ENCODE results near the gene GALNS.
"Not testable (repeated sequence)": the region's sequence is repeated elsewhere in the genome, so short reads cannot be mapped to it uniquely, and the experiment has no call there.

Gene GALNS

DNA sequence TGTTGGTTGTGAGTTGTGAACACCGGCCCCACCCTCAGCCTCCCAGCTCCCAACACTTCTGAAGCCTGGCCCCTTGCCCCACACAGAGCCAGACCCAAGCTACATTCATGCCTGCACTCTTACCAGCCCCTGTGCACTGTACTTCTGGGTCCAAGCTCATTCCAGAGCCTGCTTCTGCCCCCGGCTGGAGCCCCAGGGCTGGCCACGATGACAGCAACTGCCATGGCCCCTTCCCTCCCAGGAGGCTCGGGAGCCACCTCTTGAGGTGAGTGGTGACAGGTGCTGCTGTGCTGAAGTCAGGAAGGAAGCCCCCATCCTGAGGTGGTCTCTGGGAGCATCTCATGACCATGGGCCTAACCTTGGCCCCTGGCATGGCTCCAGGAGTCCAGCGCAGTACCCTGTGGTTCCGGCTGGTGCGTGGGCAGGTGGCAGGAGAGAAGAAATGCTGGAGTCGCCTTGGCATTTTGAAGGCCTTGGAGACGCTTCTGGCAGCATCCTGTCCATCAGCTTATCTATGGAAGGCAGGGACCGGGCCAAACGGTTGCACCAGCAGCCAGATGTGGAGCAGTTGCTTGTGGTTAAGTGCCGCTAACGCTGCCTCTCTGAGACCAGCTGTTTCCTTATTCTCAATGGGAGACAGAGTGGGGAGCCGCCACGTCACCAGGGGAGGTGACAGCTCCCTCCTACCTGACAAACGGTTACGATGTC, 57.0 kb downstream of the GALNS start:
- no peak for FAIRE-seq

DNA sequence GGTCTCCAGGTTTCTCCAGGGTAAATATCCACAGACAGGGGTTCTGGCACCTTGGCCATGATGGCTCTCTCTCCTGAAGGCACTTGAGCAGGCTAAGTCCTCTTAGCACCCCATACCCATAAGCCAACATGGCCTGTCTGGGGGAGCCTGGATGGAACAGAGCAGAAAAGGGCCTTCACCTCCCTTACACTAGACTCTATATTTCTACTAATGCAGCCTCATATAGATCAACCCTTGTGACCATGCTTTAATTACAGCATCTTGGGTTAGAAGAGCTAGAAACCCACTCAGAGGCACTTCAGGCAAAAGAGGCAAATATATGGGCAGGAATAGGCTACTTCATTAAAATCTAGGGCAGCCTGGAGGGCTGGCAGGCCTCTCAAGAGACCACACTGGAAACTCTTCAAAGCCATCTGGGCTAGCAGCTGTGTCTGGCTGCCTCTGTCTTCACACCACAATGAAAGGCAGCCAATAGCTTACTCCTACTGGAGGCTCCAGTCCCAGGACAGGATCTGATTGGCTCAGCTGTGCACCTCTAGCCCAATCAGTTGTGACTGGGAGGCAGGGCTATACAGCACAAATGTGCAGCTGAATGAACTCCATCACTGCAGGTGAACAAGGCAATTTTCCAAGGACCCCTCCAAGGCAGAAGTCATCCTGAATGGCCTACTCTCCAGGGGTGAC, 57.8 kb downstream of the GALNS start:
- no peak for FAIRE-seq

DNA sequence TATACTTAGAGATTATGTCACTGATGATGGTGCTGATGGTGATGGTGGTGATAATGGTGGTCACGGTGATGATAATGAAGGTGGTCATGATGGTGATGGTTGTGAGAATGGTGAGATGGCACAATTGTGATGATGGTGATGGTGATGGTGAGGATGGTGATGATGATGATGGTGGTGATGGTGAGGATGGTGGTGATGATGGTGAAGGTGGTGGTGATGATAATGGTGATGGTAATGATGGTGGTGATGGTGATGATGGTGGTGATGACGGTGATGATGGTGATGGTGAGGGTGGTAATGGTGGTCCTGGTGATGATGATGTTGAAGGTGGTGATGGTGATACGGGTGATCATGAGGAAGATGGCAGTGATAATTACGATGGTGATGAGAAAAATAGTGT, 58.7 kb downstream of the GALNS start:
- FAIRE-seq = no peak

DNA sequence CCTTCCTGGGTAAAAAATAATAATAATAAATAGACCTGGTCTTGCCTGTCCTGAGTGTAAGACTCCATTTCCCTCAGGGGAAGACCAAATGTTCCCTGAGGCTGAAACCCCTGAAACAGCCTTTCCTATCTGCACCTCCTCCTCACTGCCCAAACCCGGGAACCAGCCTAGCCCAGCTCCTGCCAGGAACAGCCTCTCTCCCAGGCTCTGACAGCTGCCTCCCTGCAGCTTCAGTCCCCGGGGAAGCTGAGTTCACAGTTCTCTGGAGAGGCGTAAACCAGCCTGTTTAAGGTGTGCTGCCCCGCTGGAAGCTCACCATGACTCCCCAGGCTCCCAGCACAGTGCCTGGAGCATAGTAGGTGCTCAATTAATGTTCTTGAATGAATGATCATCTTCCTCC, 60.5 kb downstream of the GALNS start:
- FAIRE-seq = no peak

DNA sequence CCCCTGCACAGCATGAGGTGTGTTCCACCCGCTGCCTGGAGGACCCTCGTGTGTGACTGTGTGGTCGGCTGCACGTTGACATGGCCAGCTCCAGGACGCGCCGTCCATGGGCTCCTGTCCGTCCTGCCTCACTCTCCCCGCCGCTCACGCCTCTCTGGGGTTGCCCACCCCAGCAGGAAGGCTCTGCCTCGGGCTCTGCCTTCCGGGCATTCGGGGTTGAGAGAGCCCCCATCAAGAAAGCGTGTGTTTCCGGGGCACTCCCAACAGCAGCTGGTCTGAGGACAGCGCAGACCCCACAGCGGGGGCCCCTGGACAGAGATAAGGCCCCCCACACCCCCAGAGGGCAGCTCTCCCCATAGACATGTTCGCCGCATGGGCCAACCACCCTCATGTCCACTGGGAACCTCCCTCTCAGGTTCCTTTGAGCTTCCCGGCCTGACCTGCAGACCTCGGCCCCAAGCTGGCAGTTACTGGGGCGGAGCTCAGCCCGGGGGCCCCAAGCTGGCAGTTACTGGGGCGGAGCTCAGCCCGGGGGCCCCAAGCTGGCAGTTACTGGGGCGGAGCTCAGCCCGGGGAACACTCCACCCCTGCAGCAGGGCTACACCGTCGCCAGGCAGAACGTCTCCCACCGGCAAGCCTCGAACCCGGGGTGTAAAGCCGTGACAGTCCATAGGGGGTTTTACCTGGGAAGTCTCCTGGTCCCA, 63.3 kb downstream of the GALNS start:
- no peak for FAIRE-seq

DNA sequence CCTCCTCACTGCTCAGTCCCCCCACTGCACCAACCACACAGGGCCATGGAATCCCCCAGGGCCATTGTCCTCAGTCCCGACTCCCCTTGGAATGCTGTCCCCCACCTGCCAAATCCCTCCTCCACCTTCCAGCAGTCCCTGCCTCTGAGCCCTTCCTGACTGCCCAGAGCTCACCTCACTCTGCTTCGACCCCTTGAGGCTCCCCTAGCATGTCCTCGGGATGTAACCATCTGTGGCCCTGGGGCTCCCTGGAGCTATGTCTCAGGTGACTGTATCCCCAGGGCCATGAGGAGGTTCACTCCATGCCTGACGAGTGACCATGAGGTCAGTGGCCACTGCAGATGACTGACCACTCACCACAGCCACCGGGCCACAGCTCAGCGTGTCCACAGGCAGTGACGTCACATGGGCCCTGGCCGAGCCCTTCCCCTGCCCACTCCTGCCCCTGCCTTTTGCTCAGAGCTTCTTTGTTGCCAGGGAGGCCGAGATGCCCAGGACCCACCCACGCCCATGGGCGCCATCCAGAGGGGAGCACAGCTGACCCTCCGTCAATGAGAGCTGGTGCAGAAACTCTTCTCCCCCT, 64.0 kb downstream of the GALNS start:
- FAIRE-seq = no peak

DNA sequence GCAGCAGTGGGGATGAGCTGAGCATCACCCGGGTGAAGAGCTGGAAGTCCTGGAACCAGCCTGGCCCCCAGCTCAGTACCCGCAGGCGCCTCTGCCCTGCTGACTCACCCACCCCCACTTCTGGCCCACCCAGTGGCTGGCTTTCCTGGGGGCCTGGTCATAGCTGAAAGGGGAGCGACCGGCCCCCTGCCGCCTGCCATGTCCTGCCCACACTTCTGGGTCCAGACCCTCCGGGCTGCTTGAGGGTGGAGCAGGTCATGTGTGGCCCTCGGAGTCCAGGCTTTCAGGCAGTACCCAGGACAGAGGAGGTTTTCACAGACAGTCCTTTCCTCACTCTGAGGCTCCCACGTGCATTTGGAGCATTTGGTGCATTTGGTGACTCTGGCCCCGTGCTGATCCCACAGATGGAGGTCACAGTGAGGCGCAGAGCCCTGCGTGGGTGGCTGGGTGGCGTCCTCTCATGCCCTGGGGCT, 64.6 kb downstream of the GALNS start:
- no peak for FAIRE-seq

DNA sequence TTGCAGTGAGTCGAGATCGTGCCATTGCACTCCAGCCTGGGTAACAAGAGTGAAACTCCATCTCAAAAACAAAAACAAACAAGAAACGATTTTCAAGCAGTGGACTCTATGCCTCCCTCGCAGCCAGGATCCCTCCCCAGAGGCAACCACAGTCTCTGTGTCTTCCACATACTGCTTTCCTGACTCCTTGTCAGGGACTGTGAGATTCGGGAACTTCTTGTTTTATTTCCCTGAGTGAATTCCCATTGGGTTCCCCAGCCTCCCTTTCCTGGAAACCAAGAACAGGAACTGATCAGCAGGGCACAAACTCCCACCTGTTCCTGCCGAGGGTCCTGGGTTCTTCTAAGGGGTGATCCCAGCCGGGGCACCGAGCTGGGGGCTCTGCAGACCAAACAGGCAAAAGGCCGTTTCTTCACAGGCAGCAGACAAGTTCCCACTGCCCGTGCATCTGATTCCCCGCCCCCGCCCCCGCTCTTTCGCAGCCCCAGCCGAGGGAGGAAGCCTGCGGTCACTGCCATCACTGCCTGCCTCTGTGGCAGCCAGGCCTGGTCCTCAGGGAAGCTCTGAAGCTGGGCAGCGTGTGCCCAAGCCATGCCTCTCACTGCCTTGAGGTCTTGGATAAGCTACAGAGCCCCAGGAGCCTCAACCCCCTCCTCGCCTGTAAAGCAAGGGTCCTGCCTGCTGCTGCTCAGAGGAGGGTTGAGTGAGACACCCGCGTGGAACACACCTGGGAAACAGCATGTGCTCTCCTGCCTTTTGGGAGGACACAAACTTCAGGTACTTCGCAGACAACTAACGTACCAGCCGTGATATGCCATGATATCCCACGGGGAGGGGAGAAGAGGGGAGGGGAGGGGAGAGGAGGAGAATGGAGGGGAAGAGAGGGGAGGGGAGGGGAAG, 66.2 kb downstream of the GALNS start:
- no peak for FAIRE-seq

DNA sequence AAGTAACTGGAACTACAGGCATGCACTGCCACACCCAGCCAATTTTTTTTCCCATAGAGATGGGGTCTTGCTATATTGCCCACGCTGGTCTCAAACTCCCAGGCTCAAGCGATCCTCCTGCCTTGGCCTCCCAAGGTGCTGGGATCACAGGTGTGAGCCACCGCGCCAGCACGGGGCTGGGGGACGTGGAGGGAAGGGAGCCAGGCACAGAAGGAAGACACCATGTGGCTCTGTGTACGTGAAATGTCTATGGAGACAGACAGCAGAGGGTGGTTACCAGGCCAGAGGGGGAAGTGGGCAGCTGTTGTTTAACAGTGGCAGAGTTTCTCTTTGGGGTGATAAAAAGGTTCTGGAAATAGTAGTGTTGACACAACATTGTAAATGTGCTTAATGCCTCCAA, 67.2 kb downstream of the GALNS start:
- no peak for FAIRE-seq

DNA sequence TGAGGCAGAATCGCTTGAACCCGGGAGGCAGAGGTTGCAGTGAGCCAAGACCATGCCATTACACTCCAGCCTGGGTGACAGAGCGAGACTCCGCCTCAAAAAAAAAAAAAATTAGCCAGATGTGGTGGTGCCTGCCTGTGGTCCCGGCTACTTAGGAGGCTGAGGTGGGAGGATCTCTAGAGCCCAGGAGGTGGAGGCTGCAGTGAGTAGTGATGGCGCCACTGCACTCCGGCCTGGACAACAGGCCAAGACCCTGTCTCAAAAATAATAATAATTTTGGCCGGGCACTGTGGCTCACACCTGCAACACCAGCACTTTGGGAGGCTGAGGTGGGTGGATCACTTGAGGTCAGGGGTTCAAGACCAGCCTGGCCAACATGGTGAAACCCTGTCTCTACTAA, 68.0 kb downstream of the GALNS start:
- not testable (repeated sequence) for FAIRE-seq

DNA sequence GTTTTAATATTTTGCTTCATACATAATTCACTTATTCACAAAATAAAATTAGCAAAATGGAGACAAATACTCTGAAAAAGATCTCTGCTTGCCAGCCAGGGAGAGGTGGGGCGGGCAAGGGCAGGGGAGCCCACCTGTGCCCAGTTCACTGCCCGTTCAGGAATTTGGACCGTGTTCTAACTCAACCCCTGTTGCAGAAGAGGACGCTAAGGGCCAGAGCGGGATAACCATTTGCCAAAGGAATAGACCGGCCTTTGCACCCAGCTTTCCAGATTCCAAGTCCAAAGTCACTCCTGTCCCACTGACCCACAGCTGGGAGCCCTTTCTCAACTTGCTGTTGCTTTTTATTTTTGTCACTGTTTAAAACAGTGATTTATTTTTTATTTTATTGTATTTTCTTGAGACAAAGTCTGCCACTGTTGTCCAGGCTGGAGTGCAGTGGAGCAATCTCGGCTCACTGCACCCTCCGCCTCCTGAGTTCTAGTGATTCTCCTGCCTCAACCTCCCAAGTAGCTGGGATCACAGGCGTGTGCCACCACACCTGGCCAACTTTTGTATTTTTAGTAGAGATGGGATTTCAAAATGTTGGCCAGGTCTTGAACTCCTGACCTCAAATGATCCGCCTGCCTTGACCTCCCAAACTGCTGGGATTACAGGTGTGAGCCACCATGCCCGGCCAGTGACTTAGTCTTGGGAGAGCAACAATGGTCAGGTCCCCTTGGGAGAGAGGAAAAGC, 69.0 kb downstream of the GALNS start:
- no peak for FAIRE-seq

DNA sequence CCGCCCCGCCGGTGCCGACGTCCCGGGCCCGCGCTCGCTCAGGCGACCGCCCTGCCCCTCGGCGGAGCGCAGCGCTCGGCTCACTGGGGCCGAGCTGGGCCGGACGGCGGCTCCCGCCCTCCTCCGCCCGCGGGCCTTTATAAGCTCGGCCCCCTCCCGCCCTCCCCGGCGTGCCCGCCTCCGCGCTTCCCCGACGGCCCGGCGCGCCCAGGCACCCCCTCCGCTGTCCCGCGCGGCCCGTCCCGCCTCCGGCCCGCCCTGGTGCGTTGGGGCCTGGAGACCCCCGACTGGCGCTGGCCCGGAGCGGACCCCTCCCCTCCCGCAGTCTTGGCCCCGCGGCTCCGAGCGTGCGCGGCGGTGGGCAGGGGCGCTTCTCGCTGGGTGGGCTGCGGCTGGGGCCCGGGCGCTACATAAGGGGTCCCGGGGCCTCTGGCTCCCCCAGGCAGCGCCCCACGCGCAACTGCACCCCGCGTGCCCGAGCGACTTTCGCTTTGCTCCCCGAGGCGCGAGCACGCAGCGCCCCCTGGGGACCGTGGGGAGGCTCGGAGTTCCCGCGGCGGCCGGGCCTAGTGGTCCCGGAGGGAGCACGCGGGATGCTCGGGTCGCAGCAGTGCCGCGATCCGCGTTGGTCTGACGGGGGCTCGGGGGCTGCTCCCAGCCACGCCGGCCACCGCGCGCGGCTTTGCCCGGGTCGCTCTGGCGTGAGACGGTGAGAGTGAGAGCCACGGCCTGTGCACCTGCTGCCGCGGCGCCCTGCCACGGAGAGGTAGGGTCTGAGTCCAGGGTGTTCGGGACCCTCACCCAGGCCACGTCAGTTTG, 71.4 kb downstream of the GALNS start, which contains the start of gene PIEZO1:
Gene PIEZO1, minus strand, starts transcription at position 115 of the 819 bp plus-strand sequence. CDS start 256 bp downstream, outside the sequence.
- FAIRE-seq = no peak

DNA sequence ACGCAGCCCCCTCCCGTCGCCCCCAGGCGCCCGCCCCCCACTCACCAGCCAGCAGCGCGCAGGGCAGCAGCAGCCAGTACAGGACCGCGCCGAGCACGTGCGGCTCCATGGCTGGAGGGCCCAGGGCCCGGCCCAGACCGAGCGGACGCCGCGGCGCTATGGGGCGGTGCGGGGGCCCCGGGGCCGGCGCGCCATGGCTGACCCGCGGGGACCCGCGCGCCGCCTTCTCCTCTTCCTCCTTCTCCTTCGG, 72.0 kb downstream of the GALNS start:
- no peak for FAIRE-seq

DNA sequence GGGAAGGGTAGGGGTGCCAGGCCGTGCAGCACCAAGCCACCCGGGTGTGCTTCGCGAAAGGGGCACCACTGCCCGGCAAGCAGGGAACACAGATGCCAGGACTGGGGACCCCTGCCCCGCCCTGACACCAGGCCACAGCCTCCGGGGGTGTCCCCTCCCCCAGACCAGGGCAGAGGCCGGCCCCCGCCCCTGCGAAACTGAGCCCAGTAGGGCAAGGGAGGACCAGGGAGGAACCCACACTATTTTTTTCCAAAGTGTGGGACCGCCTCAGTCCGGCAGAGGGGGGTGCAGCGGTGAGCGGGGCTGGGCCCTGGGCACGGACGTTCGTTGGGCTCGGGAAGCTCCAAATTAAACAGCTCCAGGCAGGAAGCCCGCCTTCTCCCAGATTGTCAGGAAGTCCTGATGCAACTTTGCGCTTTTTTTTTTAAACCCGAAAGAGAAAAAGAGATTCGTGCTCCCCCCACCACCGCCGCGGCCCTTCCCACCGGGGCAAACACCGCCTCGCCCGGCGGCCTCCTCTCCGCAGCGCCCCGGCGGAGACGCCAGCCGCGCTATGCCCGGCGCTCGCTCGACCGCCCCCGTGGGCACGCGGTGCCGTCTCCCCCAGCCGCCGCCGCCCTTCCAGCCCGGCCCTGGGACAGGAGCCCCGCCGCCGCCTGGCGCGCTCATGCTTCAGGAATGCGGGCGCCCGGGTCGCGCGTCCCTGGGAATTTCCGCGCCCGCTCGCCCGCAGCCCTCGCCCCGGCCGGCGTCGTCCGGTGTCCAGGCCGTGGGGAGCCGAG, 72.5 kb downstream of the GALNS start:
- FAIRE-seq = no peak

DNA sequence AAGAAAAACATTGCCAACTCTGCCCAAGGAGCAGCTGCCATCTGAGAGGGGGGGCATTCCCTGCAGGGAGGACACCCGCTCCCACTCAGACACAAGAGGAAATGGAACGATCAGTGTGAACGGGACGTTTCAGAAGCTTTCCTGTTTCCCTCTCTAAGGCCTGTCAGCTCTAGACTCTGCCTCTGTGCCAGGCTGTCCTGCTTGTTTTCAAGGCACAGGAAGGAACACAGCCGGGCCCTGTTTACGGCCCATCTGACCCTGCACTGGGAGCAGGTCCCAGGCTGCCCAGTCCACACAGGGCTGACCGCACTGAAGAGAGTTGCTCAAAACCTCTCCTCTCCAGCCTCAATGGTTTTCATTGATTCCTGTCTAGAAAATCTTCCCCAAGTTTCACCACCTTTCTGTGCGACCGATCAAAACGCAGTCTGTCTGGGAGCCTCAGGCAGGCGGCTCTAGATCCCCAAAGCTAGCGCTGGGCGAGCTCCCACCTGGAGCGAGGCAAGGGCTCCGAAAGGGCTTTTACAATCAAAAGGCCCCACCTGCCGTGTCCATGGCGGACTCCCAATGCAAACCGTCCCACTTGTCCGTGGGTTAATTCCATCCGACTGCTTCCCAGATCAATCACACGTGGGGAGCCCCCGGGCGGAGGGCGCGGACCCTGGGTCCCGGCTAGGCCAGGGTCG, 73.2 kb downstream of the GALNS start:
- no peak for FAIRE-seq

DNA sequence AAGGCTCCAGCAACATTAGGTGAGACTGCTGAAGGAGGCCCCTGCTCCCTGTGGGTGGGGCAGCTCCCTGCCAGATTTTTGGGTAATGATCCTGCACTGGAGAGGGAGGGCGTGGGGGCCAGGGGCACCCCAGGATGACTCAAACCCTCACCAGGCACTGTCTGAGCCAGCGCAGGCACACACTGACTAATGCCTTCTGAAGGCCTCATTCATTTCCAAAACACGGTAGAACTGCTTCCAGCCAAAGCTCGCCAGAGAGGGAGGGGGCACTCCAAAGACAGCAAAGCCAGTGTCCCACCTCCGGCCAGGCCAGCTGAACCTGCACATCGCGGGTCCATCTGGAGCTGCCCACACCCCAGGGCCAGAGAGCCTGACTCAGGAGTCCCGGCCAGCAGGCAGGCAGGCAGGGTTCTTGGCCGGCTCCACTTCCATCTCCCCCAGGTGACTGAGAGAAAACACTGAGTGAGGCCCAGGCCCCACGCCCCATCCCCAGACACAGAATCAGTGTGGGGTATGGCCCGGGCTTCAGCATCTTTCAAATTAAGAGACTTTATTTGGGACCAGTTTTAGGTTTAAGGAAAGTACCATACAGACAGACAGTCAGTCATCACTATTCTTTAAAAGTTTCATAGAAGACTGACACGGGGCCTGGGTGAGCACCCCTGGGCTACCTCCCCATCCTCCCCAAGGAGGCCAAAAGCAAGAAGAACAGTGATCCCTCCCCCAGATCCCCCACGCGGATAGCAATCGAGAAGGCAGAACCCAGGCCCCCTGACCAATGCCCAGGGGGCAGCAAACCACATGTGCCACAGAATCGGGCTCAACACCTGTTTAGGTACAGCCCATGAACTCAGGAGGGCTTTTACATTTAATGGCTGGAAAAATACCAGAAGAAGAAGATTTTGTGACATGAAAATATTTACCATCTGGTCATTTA, 74.0 kb downstream of the GALNS start:
- FAIRE-seq = no peak

DNA sequence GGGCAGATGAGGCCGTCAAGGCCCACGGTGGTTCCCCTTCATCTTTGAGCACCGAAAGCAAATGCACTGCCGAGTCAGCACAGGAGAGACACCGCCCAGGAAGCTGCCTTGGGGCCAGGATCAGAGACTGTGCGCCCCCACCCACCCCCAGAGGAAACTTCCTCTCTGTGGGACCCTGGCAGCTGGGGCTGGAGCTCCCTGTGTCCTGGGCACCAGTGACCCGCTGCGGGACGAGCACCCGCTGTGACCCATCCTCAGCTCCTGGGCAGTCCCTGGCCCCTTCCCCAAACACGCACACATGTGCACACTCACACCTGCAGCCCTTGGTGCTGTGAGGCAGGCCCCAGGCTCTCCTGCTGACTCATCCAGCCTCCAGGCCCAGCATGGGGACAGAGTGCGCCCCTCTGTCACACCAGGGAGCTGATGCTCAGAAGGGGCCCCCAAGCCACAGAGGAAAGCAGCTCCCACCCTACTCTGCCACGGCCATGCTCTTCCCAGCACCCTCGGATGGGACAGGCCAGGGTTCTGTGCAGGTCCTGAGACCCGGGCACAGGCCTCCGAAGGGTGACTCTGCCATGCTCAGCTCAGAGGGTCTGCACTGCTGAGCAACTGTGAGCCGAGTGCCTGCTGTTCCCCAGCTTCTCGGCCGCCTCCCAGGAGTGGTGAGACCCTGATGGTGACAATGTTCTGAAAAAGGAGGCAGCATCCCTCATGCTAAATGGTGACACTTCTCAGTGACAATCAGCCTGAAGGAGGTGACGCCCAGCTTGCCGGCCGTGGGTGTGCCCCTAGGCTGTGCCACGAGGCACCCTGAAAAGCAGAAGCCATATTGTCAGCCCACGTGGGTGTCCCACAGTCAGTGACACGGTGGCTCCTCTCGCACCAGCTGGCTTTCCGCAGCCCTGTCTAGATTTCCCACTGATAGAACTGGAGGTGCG, 75.3 kb downstream of the GALNS start:
- FAIRE-seq = no peak
